Pancreas (tissue), 10 donors: ENCODE results near the gene ORM1. TPM values are rescaled to one million over a fixed set of nuclear protein-coding genes. Genes with fewer than 3 reads are reported as not detected.

ENCODE experiments used
- ATAC-seq, 4 donors: fragments of 200-7000 bp; cut with Tn5 transposase; one replicate each; pipeline versions ENCODE4 v1.8.0 to v1.9.1; 2020; ENCODE audit warnings: mild to moderate bottlenecking in 4 of 4, moderate library complexity in 4 of 4
- DNase-seq, 6 donors: peaks; one replicate each; pipeline ENCODE4 v3.0.0-alpha.2; 2020
- FAIRE-seq: peaks from 2 replicates; lab custom pipeline; 2012; peaks lifted over from hg19 to GRCh38; lab: Jason Lieb, UNC
- H3K27ac ChIP-seq, 4 donors: fragments of 200-600 bp; sonication (generic); 1 replicate in 3 of 4; 2 replicates in 1 of 4; pipeline versions ENCODE4 v1.5.0 to v1.8.0; 2020
- H3K27me3 ChIP-seq, 4 donors: fragments of 200-600 bp; one replicate each; pipeline ENCODE4 v1.8.0; 2021
- H3K36me3 ChIP-seq, 3 donors: fragments of 200-600 bp; sonication (generic) in 1 of 3; one replicate each; pipeline versions ENCODE4 v1.5.0 to v1.8.0; 2020 to 2021
- H3K4me1 ChIP-seq, 3 donors: fragments of 200-600 bp; one replicate each; pipeline ENCODE4 v1.8.0; 2021
- H3K4me3 ChIP-seq, 4 donors: fragments of 200-600 bp; sonication (generic) in 2 of 4; one replicate each; pipeline versions ENCODE4 v1.5.0 to v1.8.0; 2020 to 2021
- H3K9me3 ChIP-seq, 4 donors: fragments of 200-600 bp; one replicate each; pipeline ENCODE4 v1.8.0; 2021
- CTCF ChIP-seq, 4 donors: fragments of 200-600 bp; sonication (generic) in 3 of 4; IDR thresholded peaks; one replicate each; pipeline versions ENCODE4 v1.5.0 to v1.8.0; 2021; ENCODE audit warnings: antibody characterized with exemption in 4 of 4
- WGBS, 2 donors: extraction: QIAGEN DNeasy Blood & Tissue Kit; methylation state at CpG; one replicate each; pipeline ENCODE4 v1.1.7; 2013; 5-methylcytosine and 5-hydroxymethylcytosine counted together
- intact Hi-C, 3 donors: fragments of 100-400 bp; cut with DNase I; formaldehyde crosslinking; loops; one replicate each; pipeline versions ENCODE4 v1.11.1 to v1.14.2; 2022
- polyA plus RNA-seq, 2 donors: library from polyadenylated mRNA; stranded (reverse); fragments of 200-250 nt; gene quantifications; one replicate each; pipeline ENCODE4 v1.2.3, GENCODE V29; 2013
- total RNA-seq, 6 donors: library from RNA; stranded (reverse); fragmentation: NEBNext Ultra II Directional in 4 of 6; extraction: Animal tissue kit (Norgen Biotek cat#: 25700) in 4 of 6; gene quantifications; one replicate each; pipeline versions ENCODE4 v1.2.1 to v1.2.4, GENCODE V29; 2021 to 2023
- donor health status: healthy with polysubstance abuse.
- donor health status: DM: no; HTN: no; CAD: no; lungs with moderate emphysema.
- donor health status: DM: no; HTN: no; CAD: no.
- donor health status: control.
- donor health status: control.
- donor health status: Bipolar disorder and iron deficiency.
- donor health status: DM: yes; HTN: yes; CAD: no.
- donor health status: DM: no; HTN: no; CAD: no.
- donor health status: DM: no; HTN: no; CAD: no.
- donor health status: DM: yes; HTN: yes; CAD: no.

The ORM1 gene
- total and polyA plus RNA-seq, 8 donors: 0.38 to 10.2 (median 0.92) TPM; not detected in 3

- peaks cover 0 to 6% (median 0%) of the 10 kb centered on the region in 3 donors for H3K36me3 ChIP-seq
- no peak for TF ChIP-seq CTCF (IDR thresholded peaks at IDR 0.05)
- no peak overlapping the region for H3K27ac ChIP-seq
- no peaks in the 10 kb centered on the region for H3K27me3 ChIP-seq
- 90 to 92% methylated on average over 13 of the region's 13 CpGs for WGBS, 2 donors
- H3K9me3 ChIP-seq: no peaks in the 10 kb centered on the region
- intact Hi-C loops: no loop called here
- ATAC-seq (no peak), DNase-seq (peak in 3 of 6 donors; percentile 3 to 37 (median 8)), FAIRE-seq (no peak)
- no peak overlapping the region for H3K4me3 ChIP-seq
- no peaks in the 10 kb centered on the region for H3K4me1 ChIP-seq
Measured at GRCh38 chr9:114309096-114309495, 13.8 kb upstream of the ORM1 start.

- intact Hi-C loops: no loop called here
- FAIRE-seq: no peak
Measured at GRCh38 chr9:114310471-114311450, 12.1 kb upstream of the ORM1 start.

GRCh38 chr9:114311571-114312512 is 11.1 kb upstream of the ORM1 start:
- intact Hi-C loops: no loop called here
- no peak overlapping the region for H3K27ac ChIP-seq
- H3K36me3 ChIP-seq: peaks cover 0 to 6% (median 0%) of the 10 kb centered on the region in 3 donors
- FAIRE-seq: no peak
- H3K27me3 ChIP-seq: no peaks in the 10 kb centered on the region
- DNase-seq: peak in 3 of 6 donors; percentile 5 to 44 (median 6)
- 91 to 95% methylated on average over 28 of the region's 28 CpGs for WGBS, 2 donors
- ATAC-seq: no peak
- H3K9me3 ChIP-seq: no peaks in the 10 kb centered on the region
- H3K4me1 ChIP-seq: peaks cover 0 to 9% (median 0%) of the 10 kb centered on the region in 3 donors
- no peak overlapping the region for H3K4me3 ChIP-seq
- no peak for TF ChIP-seq CTCF (IDR thresholded peaks at IDR 0.05)

More at GRCh38 chr9:114310471-114311450, 12.1 kb upstream of the ORM1 start:
- Histone ChIP-seq H3K27ac (no peak overlapping the region), H3K36me3 (peaks cover 0 to 6% (median 0%) of the 10 kb centered on the region in 3 donors), H3K9me3 (no peaks in the 10 kb centered on the region), H3K27me3 (no peaks in the 10 kb centered on the region), H3K4me1 (peaks cover 0 to 8% (median 0%) of the 10 kb centered on the region in 3 donors), H3K4me3 (no peak overlapping the region)
- peak in 3 of 6 donors; percentile 4 to 35 (median 9) for DNase-seq
- WGBS, 2 donors: 86 to 90% methylated on average over 22 of the region's 22 CpGs
- no peak for ATAC-seq
- no peak for TF ChIP-seq CTCF (IDR thresholded peaks at IDR 0.05)

GRCh38 chr9:114312513-114312875 is 10.4 kb upstream of the ORM1 start:
- intact Hi-C loops: no loop called here
- ATAC-seq: no peak
- DNase-seq: peak in 3 of 6 donors; percentile 1 to 14 (median 9)
- no peaks in the 10 kb centered on the region for H3K9me3 ChIP-seq
- no peak for FAIRE-seq
- H3K27ac ChIP-seq: no peak overlapping the region
- 85 to 86% methylated on average over 8 of the region's 8 CpGs for WGBS, 2 donors
- H3K4me1 ChIP-seq: peaks cover 0 to 9% (median 0%) of the 10 kb centered on the region in 3 donors
- no peak overlapping the region for H3K4me3 ChIP-seq
- no peak for TF ChIP-seq CTCF (IDR thresholded peaks at IDR 0.05)
- peaks cover 0 to 6% (median 0%) of the 10 kb centered on the region in 3 donors for H3K36me3 ChIP-seq
- no peaks in the 10 kb centered on the region for H3K27me3 ChIP-seq
